Transverse colon (tissue), 4 donors: Measurements from ENCODE around the gene ZNF618.

Experiments
- CTCF ChIP-seq, 5 experiments: fragments of 200-600 bp in 3 of 5; fragments of 450-650 bp in 2 of 5; sonication (generic) in 3 of 5; IDR thresholded peaks; 1 replicate in 2 of 5; 2 replicates in 3 of 5; pipeline ENCODE4 v1.5.1; 2016 to 2017; ENCODE audit warnings: antibody characterized with exemption in 5 of 5, inconsistent platforms in 3 of 5, mild to moderate bottlenecking in 2 of 5, moderate library complexity in 1 of 5
- POLR2AphosphoS5 ChIP-seq, 3 donors: sonication (generic); formaldehyde crosslinking; IDR thresholded peaks; one replicate each; pipeline ENCODE4 v1.6.1; 2016; ENCODE audit warnings: antibody characterized with exemption in 3 of 3

GRCh38 chr9:114072184-114073140, 196.4 kb downstream of the ZNF618 start:
- no peak for TF ChIP-seq CTCF (IDR thresholded peaks at IDR 0.05)
- TF ChIP-seq POLR2AphosphoS5 (IDR thresholded peaks at IDR 0.05), result no peak
